GM19372 (cell line): Measurements from ENCODE around the gene LAMP1.
"Not testable (repeated sequence)": the region's sequence is repeated elsewhere in the genome, so short reads cannot be mapped to it uniquely, and the experiment has no call there.

Experiments used
- ATAC-seq: cut with Tn5 transposase; IDR thresholded peaks from one replicate; pipeline ENCODE4 v1.9.1; 2021; ENCODE audit warnings: mild to moderate bottlenecking, low read depth, moderate library complexity; ENCODE audit not compliant: unreplicated experiment

Gene LAMP1, protein sequence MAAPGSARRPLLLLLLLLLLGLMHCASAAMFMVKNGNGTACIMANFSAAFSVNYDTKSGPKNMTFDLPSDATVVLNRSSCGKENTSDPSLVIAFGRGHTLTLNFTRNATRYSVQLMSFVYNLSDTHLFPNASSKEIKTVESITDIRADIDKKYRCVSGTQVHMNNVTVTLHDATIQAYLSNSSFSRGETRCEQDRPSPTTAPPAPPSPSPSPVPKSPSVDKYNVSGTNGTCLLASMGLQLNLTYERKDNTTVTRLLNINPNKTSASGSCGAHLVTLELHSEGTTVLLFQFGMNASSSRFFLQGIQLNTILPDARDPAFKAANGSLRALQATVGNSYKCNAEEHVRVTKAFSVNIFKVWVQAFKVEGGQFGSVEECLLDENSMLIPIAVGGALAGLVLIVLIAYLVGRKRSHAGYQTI

GRCh38 chr13:113296823-113297369 lies at the start of gene LAMP1:
Gene LAMP1 (plus strand): TSS chr13:113297239. CDS start chr13:113297435, 196 bp downstream.
- peak; percentile 83 for ATAC-seq

- no peak for ATAC-seq
These were observed 44.4 kb upstream of the LAMP1 start for GRCh38 chr13:113252516-113253095.

DNA sequence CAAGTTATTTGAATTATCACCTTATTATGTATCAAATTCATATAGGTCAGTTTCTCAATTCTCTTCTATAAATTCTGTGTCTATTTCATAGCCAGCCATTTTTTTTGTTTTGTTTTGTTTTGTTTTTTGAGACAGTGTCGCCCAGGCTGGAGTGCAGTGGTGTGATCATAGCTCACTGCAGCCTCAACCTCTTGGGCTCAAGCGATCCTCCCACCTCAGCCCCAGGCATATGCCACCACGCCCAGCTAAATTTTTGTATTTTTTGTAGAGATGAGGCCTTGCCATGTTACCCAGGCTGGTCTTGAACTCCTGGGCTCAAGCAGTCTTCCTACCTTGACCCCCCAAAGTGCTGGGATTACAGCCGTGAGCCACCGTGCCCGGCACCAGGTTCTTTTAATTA lies 39.1 kb upstream of the LAMP1 start:
- not testable (repeated sequence) for ATAC-seq

- no peak for ATAC-seq
These were observed 38.6 kb upstream of the LAMP1 start for GRCh38 chr13:113258321-113259054.

GRCh38 chr13:113260996-113261395 lies 36.0 kb upstream of the LAMP1 start:
- ATAC-seq = no peak

DNA sequence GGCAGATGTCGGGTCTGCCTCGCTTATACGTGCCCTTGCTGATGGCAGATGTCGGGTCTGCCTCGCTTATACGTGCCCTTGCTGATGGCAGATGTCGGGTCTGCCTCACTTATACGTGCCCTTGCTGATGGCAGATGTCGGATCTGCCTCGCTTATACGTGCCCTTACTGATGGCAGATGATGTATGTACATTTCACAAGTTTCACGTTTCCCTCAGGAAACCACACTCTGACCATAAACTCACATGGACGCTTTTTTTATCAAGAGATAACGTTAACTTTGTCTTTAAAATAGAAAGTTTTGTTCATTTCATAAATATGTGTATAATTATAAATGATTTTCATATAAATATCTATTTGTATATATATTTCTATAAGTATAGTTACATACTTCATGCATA lies 34.0 kb upstream of the LAMP1 start:
- not testable (repeated sequence) for ATAC-seq

DNA sequence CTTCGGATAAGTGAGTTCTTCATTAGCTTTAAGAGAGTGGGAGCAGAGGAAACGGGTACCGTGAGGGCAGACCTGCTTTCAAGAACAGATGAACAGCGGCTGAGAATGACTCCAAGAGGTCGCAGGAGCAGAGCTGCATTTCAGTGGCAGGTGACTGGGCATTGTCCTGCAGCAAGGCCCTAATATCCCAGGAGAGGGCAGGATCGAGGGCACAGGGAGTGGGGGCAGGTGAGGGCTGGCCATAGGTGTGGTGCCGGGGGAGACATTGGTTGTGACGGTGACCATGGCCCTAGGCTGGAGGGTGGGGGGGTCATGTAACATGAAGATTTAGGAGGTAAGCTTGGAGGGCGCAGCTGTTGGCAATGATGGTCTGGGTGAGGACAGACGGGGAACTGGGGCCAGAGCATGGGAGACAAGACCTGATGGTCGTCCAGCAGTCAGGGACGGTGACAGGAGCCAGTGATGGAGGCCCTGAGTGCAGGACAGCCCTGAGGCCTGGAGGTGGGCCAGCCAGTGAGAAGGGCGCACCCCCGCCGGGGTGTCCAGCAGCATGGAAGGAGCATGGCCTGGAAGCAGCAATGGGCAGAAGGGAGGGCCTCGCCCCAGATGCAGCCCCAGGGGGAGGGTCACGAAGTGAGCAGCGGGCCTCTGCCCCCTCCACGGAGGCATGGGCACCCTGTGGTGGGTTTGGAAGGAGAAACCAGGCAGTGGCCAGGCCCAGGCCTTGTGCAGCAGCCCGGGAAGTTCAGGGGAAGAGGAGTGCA lies 29.2 kb upstream of the LAMP1 start:
- ATAC-seq = no peak

DNA sequence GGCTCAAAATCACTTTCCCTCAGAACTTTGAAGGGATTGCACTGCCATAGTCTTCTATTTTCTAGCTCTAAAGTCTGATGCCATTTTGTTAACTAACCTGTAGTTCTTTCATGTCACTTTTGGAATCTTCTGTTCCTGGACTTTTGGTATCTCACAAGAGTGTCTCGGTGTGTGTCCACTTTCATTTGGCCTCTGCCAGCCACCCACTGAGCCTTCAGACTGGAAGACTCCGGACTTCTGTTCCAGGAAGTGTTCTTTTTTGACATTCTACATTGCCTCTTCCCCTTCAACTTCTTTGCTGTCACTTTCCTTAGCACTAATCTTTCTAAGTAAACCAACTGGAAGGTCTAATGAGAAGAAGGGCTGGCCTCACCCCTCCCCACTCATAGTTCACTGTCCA lies 25.0 kb upstream of the LAMP1 start:
- no peak for ATAC-seq

- ATAC-seq = no peak
These were observed 24.3 kb upstream of the LAMP1 start for GRCh38 chr13:113272701-113273181.

DNA sequence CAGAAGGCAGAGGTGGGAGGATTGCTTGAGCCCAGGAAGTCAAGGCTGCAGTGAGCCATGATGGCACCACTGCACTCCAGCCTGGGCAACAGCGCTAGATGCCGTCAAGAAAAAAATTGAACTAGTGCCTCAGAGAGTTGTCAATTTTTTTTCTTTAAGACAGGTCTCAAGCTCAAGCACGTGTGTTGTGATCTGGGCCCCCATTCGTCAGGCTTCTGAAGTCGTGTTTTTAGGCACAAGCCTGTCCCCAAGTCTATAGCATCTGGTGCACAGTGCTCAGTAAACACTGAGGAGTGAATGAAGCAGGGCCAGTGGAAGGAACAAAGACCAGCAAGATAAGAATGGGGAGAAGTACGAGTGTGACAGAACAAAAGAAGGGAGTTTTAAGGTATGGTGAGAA lies 23.7 kb upstream of the LAMP1 start:
- ATAC-seq = no peak

DNA sequence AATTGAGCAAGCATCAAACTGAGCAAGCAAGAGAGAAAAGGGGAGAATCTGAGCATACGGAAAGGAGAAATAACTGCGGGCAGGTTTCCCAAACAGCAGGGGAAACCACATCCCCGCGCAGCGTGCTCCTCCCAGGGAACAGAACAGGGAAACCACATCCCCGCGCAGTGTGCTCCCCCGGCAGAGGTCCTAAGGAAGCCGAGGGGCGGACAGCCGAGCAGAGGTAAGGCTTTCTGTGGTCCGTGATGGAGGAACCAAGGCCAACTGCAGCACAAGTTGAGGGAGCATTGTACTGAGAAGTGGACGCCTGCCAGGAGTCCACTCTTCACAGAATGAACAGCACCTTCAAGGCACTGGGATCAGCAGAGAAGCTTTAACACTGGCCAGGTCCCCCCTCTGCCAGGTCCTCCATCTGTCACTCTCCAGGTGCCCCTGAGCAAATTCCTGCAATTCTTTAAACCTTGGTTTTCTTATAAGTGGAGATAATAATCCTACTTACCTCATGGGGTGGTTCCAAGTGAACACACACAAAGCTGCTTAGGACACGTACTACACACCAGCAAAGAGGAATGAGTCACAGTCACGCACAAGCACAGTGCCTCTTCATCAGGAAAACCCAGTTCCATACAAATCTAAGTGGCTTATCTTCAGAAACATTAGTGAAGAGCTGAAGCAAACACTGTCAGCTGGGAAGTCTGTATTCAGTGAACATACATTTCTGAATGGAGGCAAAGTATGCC lies 23.0 kb upstream of the LAMP1 start:
- ATAC-seq = no peak

GRCh38 chr13:113274721-113275120 lies 22.3 kb upstream of the LAMP1 start:
- ATAC-seq = no peak

DNA sequence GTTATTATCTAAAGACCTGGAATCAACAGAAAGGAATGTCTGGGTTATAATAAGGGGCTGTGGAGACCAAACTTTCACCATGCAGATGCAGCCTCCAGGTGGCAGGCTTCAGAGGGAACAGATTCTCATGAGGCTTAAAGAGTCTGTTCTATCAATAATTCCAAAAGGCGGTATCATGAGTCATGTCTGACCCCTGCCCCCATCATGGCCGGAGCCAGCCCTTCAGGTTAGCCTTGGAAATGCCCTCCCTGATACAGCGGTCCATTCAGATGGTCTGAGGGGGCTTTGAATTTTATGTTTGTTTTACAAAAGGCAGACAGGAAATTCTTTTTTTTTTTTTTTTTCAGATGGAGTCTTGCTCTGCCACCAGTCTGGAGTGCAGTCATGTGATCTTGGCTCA lies 21.7 kb upstream of the LAMP1 start:
- no peak for ATAC-seq

- no peak for ATAC-seq
These were observed 16.9 kb upstream of the LAMP1 start for GRCh38 chr13:113280126-113280525.

DNA sequence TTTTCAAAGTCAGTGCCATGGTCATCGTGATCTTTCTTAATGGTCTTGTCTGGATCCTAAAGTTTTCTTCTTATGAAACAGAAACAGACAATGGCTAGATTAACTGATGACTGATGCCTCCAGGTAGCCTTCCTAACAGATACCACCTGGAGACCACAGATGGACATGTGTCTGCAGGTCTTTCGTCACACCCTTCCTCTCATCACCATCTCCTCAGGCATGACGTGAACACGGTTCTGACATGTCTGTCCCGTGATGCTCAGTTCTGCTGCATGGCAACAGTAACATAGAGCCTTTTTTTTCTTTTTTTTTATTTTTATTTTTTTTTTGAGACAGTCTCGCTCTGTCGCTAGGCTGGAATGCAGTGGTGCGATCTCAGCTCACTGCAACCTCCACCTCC lies 13.1 kb upstream of the LAMP1 start:
- no peak for ATAC-seq

DNA sequence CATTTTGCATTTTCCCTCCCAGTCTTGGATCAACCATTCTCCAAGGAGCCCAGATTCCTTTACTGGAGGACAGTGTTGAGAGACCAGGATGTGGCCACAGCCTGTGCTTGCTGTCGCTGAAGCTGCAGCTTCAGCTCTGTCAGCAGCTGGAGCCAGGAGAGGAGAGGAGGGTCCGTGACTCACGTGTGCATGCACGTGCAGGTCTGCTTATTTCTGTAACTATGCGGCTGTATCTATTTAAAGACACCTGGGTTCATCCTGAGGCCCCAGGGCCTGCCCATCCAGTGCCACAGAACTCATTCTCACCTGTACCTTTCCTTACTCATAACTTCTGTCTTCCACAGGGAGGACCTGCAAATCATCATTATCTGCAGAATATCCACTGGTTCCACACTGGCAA lies 8.2 kb upstream of the LAMP1 start:
- ATAC-seq = no peak

DNA sequence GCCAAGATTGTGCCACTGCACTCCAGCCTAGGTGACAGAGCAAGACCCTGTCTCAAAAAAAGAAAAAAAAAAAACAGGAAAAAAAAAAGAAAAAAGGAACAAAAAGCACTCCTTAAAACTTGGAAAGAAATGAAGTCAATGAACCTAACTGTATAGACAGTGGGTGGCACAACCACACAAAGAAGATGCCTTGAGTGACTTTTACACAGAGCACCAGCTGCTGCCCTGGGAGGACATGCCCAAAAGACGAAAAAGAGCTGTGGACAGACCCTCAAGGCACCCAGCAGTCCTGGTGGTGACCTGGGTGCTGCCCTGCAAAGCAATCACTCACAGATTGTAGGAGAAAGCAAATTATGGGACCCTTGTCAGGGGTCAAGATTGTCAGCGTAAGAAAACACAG lies 5.9 kb upstream of the LAMP1 start:
- ATAC-seq = no peak

DNA sequence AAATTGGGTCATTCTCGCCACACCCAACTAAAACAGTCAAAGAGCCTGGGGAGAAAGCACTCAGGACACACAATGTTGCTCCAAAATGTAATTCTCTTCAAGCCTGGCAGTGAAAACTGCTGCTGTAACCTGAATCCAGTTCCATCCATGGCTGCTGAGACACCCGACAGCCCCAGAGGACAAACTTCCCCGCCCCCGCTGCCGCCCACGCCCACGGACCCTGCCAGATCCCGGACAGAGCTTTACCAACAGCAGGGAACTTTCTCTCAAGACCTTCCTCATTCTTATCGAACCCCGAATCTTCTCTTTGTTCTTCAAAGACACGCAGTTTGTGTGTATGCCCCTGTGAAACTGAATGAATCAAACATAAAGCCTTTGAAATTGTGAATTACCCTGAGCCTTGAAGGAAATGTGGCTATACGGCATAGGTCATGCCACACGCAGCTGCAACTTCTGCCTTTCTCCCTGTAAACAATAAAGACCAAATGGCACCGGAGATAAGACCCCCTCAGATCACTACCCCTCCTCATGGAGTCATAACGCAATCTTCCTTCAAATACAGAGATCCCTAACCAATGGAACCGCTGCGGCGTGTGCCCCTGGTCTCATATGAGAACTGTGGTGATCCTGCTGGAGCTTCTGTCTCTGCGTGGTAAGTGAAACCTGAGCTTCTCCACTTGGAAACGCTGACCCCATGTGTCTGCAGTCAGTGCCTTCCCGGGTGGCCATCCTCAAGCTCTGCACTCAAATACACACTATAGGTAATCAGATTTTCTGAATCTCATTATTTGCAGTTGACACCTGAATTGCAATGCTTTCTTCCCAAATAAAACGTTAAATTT lies 4.8 kb upstream of the LAMP1 start:
- ATAC-seq = no peak

- ATAC-seq = no peak
These were observed 3.4 kb upstream of the LAMP1 start for GRCh38 chr13:113293686-113294085.
